HT-29 (cell line): ENCODE results near the gene SLC2A10. TPM values are rescaled to one million over a fixed set of nuclear protein-coding genes. Genes with fewer than 3 reads are reported as not detected.

Source experiments
- DNase-seq: peaks from one replicate; pipeline ENCODE4 v3.0.0-alpha.2; 2015; ENCODE audit warnings: low spot score
- total RNA-seq: library from RNA; depleted of rRNA; stranded (reverse); fragments of >200 nt; shearing (Covaris generic); gene quantifications from 2 replicates; pipeline ENCODE4 v1.2.3, GENCODE V29; 2014

SLC2A10 gene
- total RNA-seq, 1 experiment from 2014 or later: 3.5 TPM

DNA sequence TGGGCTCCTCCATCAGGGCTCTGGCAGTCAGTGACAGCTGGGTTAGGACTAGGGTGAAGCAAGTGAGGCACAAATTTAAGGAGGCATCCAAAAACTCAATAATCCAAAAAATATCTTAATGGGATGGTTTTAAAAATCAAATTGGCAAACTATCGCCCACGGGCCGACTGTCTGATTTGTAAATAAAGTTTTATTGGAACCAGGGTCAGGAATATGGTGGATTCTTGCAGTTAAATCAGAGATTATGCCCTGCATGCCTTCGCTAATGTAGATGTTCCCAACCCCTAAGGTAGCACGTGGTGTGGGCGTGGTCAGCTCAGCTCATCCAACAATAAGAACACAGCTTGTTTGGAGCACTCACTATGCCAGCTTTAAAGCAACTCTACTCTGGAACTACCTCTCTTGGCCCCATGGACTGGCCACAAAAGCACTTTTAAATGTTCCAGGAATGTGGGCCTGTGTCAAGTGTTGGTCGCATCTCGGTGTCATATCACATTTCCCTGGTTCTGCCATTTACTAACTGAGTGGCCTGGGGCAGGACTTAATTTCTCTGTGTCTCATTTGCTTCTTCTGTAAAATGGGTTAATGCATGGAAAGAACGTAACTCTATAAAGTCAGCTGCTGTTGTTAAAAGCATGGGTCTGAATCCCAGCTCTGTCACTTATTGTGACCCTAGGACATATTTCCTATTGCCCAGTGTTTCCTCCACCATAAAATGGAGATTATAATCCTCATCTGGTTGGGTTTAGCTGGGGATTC, 27.2 kb upstream of the SLC2A10 start:
- DNase-seq: no peak

DNA sequence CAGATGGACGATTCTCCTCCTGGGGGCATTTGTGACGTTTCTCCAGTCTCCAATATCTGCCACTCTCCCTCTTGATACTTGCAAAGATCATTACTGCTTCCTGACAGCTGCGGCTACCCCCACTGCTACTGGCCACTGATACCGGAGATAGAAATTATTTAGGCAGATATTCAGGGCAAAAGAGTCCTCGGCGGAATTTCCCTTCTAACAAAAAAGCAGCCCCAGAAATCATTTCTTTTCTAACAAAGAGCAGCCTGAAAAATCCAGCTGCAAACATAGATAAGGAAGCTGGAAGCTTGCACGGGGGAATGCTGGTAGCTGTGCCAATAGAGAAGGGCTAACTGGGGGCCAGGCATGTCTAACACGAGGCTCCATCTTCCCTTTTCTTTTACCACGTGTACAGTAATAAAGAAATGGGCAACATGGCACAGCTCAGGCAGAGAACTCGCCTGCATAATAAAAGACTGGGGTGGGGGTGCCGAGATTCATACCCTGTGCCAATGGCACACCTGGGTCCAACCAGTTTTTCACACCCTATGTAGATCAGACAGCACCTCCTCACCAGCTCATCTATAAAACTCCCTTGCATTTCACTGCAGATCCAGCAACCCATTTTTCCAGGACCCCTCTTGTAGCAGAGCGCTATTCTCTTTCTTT, 26.3 kb upstream of the SLC2A10 start:
- DNase-seq: no peak

DNA sequence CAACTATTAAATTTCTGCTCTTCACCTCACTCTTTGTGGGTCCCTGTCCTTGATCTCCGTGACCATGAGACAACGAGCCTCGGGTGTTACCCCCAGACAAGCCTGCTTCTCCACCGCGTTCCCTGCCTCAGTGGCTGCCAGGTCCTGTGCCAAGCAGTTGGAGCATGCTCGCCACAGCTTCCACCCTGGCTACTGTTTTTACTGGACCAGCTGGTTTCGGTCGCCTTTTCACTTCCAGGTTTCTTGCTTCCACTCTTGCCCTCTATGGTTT, 25.8 kb upstream of the SLC2A10 start:
- DNase-seq: no peak

DNA sequence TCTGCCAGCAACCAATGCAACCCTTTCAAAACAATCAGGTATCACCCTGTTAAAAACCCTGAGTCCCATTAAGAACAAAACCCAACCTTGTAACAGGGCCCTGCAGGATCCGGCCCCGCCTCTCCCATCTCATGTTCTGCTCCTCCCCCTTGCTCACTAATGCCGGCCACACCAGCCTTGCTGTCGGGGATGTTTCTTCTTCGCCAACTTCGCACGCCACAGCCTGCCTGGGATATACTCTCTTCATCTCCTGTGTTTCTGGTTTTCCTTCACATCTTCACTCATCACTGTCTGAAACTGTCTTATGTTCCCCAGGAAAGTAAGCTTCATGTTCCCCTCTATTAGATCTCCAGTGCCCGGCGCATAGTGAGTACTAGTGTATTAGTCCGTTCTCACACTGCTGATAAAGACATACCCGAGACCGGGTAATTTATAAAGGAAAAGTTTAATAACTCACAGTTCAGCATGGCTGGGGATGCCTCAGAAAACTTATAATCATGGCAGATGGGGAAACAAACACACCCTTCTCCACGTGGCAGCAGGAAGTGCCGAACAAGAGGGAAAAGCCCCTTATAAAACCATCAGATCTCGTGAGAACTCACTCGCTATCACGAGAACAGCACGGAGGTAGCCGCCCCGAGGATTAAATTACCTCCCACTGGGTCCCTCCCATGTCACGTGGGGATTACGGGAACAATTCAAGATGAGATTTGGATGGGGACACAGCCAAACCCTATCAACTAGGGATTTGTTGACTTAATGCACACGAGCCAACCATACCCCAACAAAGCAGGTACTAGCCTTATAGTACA, 25.3 kb upstream of the SLC2A10 start:
- no peak for DNase-seq

DNA sequence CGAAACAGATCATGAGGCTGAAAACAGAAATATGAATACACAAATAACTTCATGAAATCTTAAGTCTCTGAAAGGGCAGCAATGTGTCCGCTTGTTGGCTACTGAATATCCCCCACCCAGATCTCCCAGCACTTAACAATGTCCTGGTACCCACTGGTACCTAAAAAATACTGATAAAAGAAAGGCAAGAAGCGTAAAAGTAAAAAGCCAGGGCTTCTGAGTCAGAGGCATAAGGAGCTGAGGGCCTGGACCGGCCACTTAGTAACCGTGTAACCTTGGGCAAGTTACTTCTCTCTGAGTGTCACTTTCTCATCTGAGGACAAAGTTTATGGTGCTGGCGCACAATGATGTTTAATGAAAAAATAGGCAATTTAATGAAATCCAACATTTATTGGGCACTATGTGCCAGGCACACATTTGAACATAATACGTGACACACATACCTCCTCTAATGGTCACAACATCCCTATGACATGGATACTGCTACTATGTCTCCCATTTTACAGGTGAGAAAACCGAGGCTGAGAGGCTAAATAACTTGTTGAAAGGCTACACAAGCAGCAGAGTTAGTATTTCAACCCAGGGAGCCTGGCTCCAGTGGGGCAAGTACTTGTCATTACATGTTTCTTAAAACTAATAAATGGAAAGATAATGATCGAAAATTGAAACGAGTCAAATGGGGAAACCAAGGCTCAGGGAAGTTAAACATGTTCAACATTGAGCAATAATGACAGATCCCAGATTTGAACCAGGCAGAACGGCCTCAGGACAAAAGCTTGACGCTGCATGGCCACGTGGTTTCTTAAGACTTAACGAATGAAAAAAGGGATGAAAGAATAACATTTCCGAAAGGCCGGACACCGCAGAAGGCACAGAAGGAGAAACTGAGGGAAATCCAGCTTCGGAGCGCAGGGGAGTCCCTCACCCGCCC, 21.0 kb upstream of the SLC2A10 start:
- DNase-seq: peak; percentile 29

DNA sequence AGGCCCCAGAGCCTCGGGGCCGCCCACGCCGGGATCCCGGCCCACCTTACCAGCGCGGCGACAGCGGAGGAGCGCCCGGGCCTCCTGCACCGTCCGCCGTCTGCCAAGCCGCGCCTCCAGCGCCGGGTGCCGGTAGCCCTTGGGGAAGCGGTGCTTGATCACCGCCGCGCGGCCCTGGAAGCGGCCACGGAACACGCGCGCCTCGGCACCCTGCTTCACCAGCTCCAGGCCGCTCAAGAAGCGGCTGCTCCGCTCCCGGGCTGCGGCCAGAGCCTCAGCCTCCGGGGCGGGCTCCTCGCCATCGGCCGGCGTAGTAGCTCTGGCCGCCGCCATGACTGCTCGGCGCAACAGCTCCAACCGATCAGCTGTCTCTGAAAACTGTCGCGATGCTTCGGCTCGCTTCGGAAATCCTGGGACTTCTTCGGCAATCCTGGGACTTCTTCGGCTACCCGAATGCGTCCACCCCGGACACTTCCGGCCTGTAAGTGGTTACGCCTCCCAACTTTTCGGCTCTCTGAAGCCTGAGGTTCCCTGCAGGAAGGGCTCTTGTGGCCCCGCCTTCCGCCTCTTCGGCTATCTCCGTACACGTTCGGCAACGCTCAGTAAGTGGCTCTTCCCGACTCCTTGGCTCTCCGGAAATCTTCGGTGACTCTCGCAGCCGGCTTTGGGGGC, 20.2 kb upstream of the SLC2A10 start, which contains the start of gene TP53RK:
TP53RK (minus strand) TSS at position 363 of the 672 bp plus-strand sequence; CDS start at position 333, 30 bp downstream.
- peak; percentile 100 for DNase-seq

DNA sequence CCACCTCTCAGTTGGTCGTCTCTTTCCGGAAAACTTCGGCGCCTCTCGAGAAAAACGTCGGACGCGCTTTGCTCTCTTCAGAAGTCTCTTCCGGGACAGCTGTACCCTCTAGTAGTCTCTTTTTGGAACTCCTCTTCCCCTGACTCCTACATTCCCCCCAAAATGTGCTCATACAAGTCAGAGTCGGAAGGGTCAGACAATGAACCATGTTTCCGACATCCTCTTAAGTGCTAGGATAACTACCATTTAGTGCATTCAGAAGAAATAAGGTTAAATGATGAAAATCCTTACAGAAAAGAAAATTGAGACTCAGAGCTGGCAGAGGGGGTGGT, 19.7 kb upstream of the SLC2A10 start:
- DNase-seq: no peak

DNA sequence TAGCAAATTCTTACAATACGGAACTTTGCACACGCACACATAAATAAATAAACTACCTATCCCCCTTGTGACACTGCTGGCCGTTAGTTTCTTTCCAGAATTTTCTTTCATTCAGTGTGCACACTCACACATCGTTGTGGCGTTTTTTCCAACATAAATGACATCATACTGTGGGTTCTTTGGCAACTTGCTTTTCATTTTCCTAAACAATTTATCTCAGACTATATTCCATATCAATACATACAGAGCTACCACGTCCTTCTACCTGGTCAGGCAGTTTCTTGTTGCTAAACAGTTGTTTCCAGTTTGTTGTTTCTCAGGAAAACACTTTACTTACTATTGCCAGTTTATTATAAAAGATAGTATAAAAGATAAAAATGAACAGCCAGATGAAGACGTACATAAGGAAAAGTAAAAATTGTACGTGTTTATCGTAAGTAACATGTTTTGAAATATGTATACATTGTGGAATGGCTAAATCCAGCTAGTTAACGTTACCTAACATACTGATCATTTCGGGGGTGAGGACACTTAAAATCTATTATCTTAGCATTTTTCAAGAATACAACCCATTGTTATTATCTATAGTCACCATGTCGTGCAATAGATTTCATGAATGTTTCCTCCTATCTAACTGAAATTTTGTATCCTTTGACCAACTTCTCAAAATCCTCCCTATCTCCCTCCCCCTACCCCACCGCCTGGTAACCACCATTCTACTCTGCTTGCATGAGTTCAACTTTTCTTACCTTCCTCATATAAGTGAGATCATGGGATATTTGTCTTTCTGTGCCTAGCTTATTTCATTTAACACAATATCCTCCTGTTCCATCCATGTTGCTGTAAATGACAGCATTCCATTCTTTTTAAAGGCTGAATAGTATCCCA, 19.0 kb upstream of the SLC2A10 start:
- no peak for DNase-seq

DNA sequence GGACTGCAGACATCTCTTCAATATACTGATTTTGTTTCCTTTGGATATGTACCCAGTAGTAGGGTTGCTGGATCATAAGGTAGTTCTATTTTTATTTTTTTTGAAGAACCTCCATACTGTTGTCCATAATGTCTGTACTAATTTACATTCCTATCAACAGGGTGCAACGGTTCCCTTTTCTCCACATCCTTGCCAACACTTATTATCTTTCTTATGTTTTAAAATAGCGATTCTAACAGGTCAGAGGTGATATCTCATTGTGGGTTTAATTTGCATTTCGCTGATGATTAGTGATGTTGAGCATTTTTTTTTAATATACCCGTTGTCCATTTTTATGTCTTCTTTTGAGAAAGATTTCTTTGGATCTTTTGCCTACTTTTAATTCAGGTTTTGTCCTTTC, 18.3 kb upstream of the SLC2A10 start:
- no peak for DNase-seq

DNA sequence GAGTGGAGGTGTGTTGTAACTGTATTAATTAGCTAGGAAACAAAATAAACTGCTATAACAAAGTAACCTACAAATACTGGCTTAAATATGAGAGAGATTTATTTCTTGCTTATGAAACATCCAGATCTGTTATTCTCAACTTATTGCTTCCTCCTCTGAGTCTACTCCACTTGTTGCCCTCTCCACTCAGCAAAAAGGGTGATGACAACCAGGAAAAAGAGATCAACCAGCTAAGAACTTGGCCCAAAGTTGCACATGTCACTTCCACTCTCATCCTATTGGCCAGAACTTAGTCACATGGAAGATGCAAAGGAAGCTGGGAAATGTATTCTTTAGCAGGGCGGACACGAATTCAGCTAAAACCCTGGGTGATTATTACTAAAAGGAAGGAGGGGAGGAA, 15.0 kb upstream of the SLC2A10 start:
- DNase-seq: peak; percentile 54

DNA sequence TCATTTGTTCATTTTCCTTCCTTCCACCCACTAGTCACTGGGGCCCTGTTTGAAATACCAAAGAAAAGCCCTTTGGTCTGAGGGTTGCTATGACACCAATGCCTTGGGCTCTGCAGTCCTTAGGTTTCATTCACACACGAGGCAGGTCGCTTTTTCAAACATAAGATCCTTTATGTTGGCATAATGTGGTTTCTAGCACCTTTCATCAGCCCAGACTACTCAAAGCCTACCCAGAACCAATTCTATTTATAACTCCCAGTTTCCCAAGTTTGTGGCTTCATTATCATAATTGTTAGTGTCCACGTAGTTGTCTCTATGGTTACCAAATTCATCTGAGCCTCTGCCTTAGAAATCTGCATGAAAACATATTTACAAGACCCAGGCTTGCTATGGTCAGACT, 13.6 kb upstream of the SLC2A10 start:
- no peak for DNase-seq

DNA sequence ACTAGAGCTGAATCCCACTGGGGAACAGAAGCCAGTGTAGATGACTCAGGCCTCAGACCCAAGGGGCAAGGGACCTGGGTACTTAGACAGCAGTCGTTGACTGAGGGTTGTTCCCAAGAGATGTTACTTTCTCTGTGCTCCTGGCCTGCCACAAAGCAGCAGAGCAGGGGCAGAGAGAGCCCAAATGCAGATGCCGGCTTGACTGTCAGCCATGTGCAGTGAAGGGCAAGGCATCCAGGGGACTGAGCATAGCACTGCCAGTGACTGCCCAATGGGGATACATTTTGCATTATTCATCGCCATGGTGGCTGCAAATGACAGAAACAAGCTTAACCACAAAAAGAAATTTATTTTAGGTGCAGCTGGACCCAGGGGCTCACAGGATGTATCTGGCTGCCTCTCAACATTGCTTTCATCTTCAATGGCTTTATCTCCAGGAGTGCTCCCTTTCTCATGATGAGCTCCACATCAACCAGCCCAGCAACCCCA, 12.6 kb upstream of the SLC2A10 start:
- DNase-seq: no peak

DNA sequence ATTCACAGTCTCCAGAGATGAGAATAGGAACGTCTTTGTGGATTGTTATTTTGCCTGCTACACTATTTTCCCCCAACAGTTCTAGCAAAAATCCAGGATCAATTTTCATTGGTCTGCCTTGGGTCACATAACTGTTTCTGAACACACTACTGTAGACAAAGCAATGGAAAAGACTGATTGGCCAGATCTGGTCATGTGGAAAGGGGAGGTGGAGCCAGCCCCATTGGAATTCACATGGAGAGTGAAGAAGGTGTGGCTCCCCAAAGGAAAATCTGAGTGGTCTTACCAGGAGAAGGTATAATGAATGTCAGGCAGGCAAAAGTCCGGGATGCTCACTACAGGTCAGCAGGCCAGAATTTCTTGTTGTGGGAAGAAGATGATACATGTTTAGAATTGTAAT, 10.7 kb upstream of the SLC2A10 start:
- no peak for DNase-seq

DNA sequence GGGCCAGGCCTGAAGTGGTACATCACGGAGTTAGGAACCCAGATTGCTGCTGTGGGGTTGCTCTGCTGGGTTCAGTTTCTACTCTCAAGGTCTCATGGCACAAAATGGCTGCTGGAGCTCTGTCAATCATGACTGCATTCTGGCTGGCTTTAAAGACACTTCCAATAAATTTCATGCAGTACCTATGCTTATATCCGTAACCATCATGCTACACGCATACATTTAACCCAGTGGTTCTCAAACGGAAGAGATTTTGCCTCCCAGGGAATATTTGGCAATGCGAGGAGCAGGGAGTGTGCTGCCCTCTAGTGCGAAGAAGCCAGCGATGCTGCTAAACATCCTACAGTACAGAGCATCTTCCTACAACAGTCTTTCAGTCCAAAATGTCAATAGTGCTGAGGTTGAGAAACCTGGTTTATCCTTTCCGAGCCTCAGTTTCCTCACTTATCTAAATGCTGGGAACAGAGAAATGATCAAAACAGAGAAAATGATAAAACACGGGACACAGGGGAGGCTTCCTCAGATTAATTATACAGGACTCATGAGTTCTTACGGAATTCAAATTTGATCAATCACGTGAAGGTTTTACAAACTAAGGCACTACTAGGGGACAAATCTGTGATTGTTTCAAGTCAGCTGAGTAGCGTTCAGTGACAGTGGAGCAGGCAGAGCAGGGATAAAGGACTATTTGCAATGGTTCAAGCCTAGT, 9.6 kb upstream of the SLC2A10 start:
- DNase-seq: peak; percentile 81

DNA sequence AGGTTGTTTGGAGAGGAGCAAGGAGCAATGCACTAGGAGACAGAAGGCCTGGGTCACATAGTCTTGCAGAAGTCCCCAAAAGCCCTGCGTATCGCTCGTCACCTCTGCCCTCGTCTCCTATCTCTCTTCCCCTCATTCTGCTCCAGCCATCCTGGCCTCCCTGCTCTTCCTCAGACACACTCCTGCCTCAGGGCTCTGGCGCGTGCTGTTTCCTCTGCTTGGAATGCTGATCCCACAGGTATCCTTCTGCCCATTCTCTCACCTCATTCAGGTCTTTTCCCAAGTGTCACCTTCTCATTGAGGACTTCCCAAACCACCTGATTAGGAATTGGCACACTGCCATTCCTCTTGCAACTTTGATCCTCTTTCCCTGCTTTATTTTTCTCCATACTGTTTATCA, 9.0 kb upstream of the SLC2A10 start:
- DNase-seq: no peak

DNA sequence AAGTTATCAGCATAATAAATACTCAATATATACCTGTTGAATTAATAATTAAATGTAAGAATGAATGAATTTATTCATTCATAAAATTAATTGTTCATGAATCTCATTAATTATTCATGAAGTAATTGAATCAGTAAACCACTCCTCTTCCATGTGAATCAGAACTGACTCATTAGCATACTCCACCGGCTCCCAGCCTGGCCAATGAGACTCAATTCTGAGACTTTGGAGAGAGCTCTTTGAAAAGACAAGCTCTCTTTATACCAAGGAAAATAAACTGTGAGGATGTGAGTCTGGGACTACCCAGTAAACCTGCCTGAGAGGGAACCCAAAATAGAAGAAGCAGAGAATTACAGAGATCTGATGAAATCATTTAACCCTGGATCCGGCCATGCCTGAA, 8.4 kb upstream of the SLC2A10 start:
- no peak for DNase-seq

DNA sequence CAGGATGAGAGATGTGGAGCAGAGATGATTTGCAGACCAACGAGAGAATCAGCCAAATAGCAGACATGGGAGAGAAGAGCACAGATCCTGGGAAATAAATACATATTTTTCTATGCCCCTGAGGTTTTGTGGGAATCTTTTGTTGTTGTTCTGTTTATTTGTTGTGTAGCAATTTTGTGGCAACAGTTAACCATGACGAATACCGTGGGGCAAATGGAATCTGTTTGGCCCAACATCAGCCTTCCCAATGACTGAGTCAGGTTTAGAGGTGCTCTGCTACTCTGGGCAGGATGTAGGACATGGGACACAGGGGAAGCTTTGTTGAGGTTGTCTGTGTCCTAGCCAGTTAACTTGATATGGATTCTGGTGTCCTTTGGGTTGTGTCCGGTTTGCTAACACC, 7.9 kb upstream of the SLC2A10 start:
- DNase-seq: no peak

DNA sequence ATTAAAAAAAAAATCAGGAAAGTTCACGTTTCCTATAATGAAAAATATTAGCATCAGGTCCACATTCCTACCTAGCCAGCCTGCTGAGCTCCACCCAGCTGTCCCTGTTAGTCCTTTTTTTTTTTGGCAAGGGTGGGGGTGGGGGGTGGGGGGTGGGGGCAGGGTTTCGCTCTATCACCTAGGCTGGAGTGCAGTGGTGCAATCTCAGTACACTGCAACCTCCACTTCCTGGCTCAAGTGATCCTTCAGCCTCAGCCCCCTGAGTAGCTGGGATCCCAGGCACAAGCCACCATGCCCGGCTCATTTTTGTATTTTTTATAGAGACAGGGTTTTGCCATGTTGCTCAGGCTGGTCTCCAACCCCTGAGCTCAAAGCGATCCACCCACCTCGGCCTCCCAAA, 7.5 kb upstream of the SLC2A10 start:
- no peak for DNase-seq

DNA sequence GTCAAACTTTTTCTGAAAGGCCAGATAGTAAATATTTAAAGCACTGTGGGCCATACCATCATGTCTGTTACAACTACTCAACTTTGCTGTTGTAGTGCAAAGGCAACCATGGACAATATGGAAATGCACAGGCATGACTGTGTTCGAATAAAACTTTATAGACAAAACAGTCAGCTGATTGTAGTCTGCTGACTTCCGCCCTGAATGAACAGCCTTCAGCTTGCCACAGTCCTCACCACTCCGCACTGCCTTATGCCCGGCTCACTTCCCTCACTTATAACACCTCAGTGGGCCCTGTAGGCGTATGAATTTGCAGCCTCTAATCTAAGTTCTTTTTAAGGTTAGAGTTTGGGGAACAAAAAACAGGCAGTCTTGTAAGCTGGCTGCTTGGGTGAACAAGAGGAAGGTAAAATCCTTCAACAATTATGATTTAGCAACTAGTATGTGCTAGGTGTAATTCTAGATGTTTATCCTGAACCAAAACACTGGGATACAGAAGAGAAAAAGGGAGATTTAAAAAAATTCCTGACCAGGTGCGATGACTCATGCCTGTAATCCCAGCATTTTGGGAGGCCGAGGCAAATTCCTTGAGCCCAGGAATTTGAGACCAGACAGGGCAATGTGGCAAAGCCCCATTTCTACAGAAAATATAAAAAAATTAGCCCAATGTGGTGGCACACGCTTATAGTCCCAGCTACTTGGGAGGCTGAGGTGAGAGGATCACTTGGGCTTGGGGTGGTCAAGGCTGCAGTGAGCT, 6.8 kb upstream of the SLC2A10 start:
- no peak for DNase-seq
